Measurements from ENCODE around the gene UVRAG. TPM values are rescaled to one million over a fixed set of nuclear protein-coding genes. Genes with fewer than 3 reads are reported as not detected.
A peak's percentile ranks its signal among the peaks of the same experiment; 100 is the strongest.

Gene UVRAG
- total and polyA plus RNA-seq, 12 donors, result 5.0 to 18.3 (median 13.4) TPM

DNA sequence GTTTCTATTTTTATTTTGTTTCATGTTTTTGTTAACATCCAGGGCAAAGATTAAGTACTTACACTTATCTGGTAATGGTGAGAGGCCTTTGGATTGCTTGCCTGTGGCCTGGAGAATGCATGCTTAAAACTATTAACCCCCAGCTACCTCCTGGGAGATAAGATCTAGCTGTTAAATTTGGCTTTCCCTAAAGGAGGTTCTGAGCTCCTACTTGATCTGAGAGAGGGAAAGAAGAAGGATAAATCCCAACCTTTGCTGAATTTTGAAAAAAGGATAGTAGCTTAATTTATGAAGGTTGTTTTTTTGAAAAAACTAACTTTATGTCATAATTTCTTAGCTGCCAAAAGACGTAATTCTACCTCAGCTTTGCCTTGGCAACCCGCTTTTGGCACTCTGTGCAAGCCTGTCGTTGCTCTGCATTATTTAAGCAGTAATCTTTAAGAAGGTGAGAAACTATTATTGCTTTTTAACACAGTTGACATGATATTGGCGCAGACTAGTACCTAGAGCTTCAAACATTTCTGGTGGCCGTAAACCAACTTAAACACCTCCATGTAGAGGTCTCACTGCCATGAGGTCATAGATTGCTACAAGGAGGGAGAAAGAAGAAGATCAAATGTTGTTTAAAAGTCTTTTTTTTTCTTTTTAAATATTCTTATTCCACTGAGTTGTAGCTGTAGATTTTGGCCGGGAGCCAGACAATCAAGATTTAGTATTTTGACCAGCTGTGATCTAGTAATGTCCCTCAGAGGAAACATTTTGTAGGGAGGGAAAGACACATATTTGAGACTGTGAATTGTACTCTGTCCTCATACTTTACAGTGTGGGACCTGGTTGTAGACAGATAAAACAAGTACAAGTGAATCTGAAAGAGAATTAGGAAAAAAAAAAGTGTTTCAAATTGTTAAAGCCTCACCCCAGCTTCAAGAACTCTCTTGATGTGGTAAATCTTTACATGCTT is 316.9 kb downstream of the UVRAG start:
- intact Hi-C loops (cut with DNase I), result loop anchor here in 1 of 10 donors (10.0 kb wide), 1 partner anchor 47 kb away; no protein-coding TSS in a partner anchor
- Histone ChIP-seq H3K36me3 (peaks cover 0 to 6% (median 0%) of the 10 kb centered on the region in 9 donors), H3K4me1 (peaks cover 9 to 66% (median 43%) of the 10 kb centered on the region in 9 donors), H3K9me3 (no peaks in the 10 kb centered on the region), H3K27me3 (no peaks in the 10 kb centered on the region), H3K4me3 (no peak overlapping the region), H3K27ac (peak overlapping the region in 9 of 10 donors; percentile 5 to 69 (median 49))
- TF ChIP-seq, protein P1, sequence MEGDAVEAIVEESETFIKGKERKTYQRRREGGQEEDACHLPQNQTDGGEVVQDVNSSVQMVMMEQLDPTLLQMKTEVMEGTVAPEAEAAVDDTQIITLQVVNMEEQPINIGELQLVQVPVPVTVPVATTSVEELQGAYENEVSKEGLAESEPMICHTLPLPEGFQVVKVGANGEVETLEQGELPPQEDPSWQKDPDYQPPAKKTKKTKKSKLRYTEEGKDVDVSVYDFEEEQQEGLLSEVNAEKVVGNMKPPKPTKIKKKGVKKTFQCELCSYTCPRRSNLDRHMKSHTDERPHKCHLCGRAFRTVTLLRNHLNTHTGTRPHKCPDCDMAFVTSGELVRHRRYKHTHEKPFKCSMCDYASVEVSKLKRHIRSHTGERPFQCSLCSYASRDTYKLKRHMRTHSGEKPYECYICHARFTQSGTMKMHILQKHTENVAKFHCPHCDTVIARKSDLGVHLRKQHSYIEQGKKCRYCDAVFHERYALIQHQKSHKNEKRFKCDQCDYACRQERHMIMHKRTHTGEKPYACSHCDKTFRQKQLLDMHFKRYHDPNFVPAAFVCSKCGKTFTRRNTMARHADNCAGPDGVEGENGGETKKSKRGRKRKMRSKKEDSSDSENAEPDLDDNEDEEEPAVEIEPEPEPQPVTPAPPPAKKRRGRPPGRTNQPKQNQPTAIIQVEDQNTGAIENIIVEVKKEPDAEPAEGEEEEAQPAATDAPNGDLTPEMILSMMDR (IDR thresholded peaks at IDR 0.05), result no peak
- WGBS, 2 donors, result 33 to 35% methylated on average over 6 of the region's 6 CpGs
- ATAC-seq (peak; percentile 39 to 76 (median 70)), DNase-seq (no peak)

DNA sequence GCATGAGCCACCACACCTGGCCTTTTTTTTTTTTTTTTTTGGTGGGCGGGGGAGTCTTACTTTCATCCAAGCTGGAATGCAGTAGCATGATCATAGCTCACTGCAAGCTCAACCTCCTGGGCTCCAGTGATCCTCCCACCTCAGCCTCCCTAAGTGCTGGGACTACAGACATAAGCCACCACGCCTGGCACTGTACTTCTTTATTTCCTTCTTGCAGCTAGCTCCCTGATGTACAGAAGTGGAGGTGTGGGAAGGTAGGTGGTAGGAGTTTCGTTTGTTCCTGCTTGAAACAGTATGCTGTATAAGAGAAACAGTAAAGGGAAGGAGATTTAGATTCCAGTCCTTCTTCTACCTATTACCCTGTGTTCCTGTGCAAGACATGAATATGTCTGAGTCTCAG is 319.2 kb downstream of the UVRAG start:
- H3K27ac ChIP-seq, result no peak overlapping the region
- H3K9me3 ChIP-seq, result no peaks in the 10 kb centered on the region
- H3K27me3 ChIP-seq, result no peaks in the 10 kb centered on the region
- ATAC-seq (no peak), DNase-seq (no peak)
- 98 to 99% methylated on average over 3 of the region's 3 CpGs for WGBS, 2 donors
- TF ChIP-seq, protein P1 (IDR thresholded peaks at IDR 0.05), result no peak
- intact Hi-C loops (cut with DNase I), result loop anchor here in 1 of 10 donors (10.0 kb wide), 1 partner anchor 49 kb away; no protein-coding TSS in a partner anchor
- H3K36me3 ChIP-seq, result peaks cover 0 to 8% (median 0%) of the 10 kb centered on the region in 9 donors
- peaks cover 9 to 60% (median 43%) of the 10 kb centered on the region in 9 donors for H3K4me1 ChIP-seq
- H3K4me3 ChIP-seq, result no peak overlapping the region

DNA sequence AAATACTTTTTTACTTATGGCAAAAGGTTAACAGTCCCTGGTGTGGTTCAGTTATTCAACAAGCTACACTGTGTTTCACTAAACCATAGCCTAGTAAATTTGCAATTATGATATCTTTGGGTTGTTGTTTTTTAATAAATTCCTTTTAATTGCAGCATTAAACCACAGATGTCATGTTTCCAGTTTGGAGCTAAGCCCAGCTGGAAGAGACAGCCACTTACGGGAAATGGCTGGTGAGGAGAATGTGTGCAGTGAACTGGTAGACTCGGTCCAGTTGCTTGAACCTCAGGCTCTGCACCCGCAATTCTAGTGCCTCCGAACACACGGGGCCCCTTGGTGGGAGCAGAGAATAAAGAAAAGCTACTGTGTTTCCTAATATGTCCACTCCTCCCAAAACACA is 320.5 kb downstream of the UVRAG start:
- H3K36me3 ChIP-seq, result peaks cover 0 to 8% (median 0%) of the 10 kb centered on the region in 9 donors
- DNase-seq (no peak), ATAC-seq (no peak)
- TF ChIP-seq, protein P1 (IDR thresholded peaks at IDR 0.05), result no peak
- H3K27ac ChIP-seq, result peak overlapping the region in 1 of 10 donors; percentile 23
- no peak overlapping the region for H3K4me3 ChIP-seq
- WGBS, 2 donors, result 67 to 75% methylated on average over 5 of the region's 5 CpGs
- intact Hi-C loops (cut with DNase I), result loop anchor here in 1 of 10 donors (10.0 kb wide), 1 partner anchor 51 kb away; no protein-coding TSS in a partner anchor
- peaks cover 9 to 55% (median 41%) of the 10 kb centered on the region in 9 donors for H3K4me1 ChIP-seq
- H3K27me3 ChIP-seq, result no peaks in the 10 kb centered on the region
- no peaks in the 10 kb centered on the region for H3K9me3 ChIP-seq

DNA sequence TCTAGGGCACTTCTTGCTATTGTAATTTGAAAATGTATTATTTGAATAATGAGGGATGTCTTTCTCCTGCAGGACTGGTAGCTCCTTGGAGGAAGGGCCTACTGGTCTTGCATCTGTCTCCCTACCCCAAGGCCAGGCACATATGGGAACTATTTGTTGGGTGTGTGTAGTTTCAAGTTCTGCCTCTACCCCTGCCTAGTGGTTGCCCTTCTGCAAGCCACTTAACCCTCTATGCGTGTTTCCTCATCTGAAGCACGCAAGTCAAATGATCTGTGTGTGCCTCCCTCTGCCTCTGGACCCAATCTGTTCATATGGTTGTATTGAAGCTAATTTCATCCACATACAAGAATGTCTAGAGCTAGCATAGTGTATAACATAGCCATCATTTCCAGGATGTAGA is 324.3 kb downstream of the UVRAG start:
- Histone ChIP-seq H3K36me3 (peaks cover 0 to 38% (median 10%) of the 10 kb centered on the region in 9 donors), H3K4me1 (peaks cover 0 to 34% (median 21%) of the 10 kb centered on the region in 9 donors), H3K27ac (no peak overlapping the region), H3K9me3 (no peaks in the 10 kb centered on the region), H3K27me3 (no peaks in the 10 kb centered on the region), H3K4me3 (no peak overlapping the region)
- DNase-seq (no peak), ATAC-seq (peak in 1 of 8 donors; percentile 11)
- TF ChIP-seq, protein P1 (IDR thresholded peaks at IDR 0.05), result no peak
- WGBS, 2 donors, result 93 to 96% methylated on average over 2 of the region's 2 CpGs
- intact Hi-C loops (cut with DNase I), result loop anchor here in 1 of 10 donors (10.0 kb wide), 1 partner anchor 55 kb away; no protein-coding TSS in a partner anchor
